ENCODE results near the gene CARD10. TPM values are rescaled to one million over a fixed set of nuclear protein-coding genes. Genes with fewer than 3 reads are reported as not detected.

The CARD10 gene
- polyA plus RNA-seq (ENCODE audit: insufficient read length in 10 of 10), result 10 to 100 TPM in 8 of 10 donors, 1 to 10 TPM in 2; 8.8 to 19.1 (median 12.6) TPM
- long read RNA-seq, donor 1, full-length matches to known transcripts, result 3 of 3 reads
- long read RNA-seq, donor 1, partial matches to known transcripts, result 0 of 3 reads
- long read RNA-seq, donor 1, other reads (novel, unspliced or antisense), result 0 of 3 reads
- long read RNA-seq, donor 2, partial matches to known transcripts, result 0 of 1 reads
- long read RNA-seq, donor 2, other reads (novel, unspliced or antisense), result 0 of 1 reads
- long read RNA-seq, donor 3, result 0 reads
- long read RNA-seq, donor 4, partial matches to known transcripts, result 0 of 1 reads
- long read RNA-seq, donor 4, other reads (novel, unspliced or antisense), result 0 of 1 reads
- long read RNA-seq, donor 5, partial matches to known transcripts, result 46 of 46 reads
- long read RNA-seq, donor 5, other reads (novel, unspliced or antisense), result 0 of 46 reads
- long read RNA-seq, donor 6, full-length matches to known transcripts, result 2 of 2 reads
- long read RNA-seq, donor 6, partial matches to known transcripts, result 0 of 2 reads
- long read RNA-seq, donor 6, other reads (novel, unspliced or antisense), result 0 of 2 reads
- long read RNA-seq, donor 7, full-length matches to known transcripts, result 3 of 3 reads
- long read RNA-seq, donor 7, partial matches to known transcripts, result 0 of 3 reads
- long read RNA-seq, donor 7, other reads (novel, unspliced or antisense), result 0 of 3 reads
- long read RNA-seq, donor 8, full-length matches to known transcripts, result 2 of 2 reads
- long read RNA-seq, donor 8, partial matches to known transcripts, result 0 of 2 reads
- long read RNA-seq, donor 8, other reads (novel, unspliced or antisense), result 0 of 2 reads
- long read RNA-seq, donor 9, result 0 reads

GRCh38 chr22:37519268-37520195, at the start of gene CARD10:
TSS of gene CARD10 (minus strand) at chr22:37519415. CDS start at chr22:37519200, 215 bp downstream.
- DNase-seq, result peak in 1 of 3 donors; percentile 55

- DNase-seq, result no peak
Measured at GRCh38 chr22:37568448-37569008, 49.3 kb upstream of the CARD10 start.

GRCh38 chr22:37568012-37568411, 48.8 kb upstream of the CARD10 start:
- no peak for DNase-seq

- peak in 2 of 3 donors; percentile 73 to 74 for DNase-seq
Measured at GRCh38 chr22:37566903-37567798, 47.9 kb upstream of the CARD10 start.

GRCh38 chr22:37566329-37566837, 47.2 kb upstream of the CARD10 start:
- no peak for DNase-seq

GRCh38 chr22:37565830-37566229, 46.6 kb upstream of the CARD10 start:
- no peak for DNase-seq

- peak in 1 of 3 donors; percentile 64 for DNase-seq
Measured at GRCh38 chr22:37564111-37564711, 45.0 kb upstream of the CARD10 start.

- DNase-seq, result peak in 2 of 3 donors; percentile 66 to 83
Measured at GRCh38 chr22:37563153-37564081, 44.2 kb upstream of the CARD10 start.

- no peak for DNase-seq
Measured at GRCh38 chr22:37562049-37562875, 43.0 kb upstream of the CARD10 start.

- peak; percentile 87 to 96 (median 93) for DNase-seq
Measured at GRCh38 chr22:37561212-37562048, 42.2 kb upstream of the CARD10 start.

GRCh38 chr22:37560608-37561211, 41.5 kb upstream of the CARD10 start:
- DNase-seq, result peak in 2 of 3 donors; percentile 52 to 83

- peak in 2 of 3 donors; percentile 68 to 86 for DNase-seq
Measured at GRCh38 chr22:37559901-37560607, 40.8 kb upstream of the CARD10 start, which contains the start of gene CDC42EP1. TSS of gene CDC42EP1 (plus strand) at chr22:37560480. CDS start at chr22:37566350, 5,870 bp downstream.

GRCh38 chr22:37559521-37559900, 40.3 kb upstream of the CARD10 start:
- DNase-seq, result no peak

- no peak for DNase-seq
Measured at GRCh38 chr22:37558815-37559214, 39.6 kb upstream of the CARD10 start.

Data from muscle of back (tissue), 13 donors.